GM23338 (cell line): ENCODE data around the gene CPNE4.

Experiments
- EZH2 ChIP-seq: fragments of 200-600 bp; sonication (generic); IDR thresholded peaks from one replicate; pipeline ENCODE4 v1.8.0; 2017; ENCODE audit warnings: antibody characterized with exemption, mild to moderate bottlenecking, low read depth; ENCODE audit not compliant: unreplicated experiment
- EZH2phosphoT487 ChIP-seq: fragments of 200-600 bp; sonication (generic); IDR thresholded peaks from one replicate; pipeline ENCODE4 v1.8.1; 2018; ENCODE audit warnings: antibody characterized with exemption; ENCODE audit not compliant: unreplicated experiment
- JUNB ChIP-seq: IDR thresholded peaks from one replicate; pipeline ENCODE4 v1.6.1; 2016; ENCODE audit warnings: antibody characterized with exemption; ENCODE audit not compliant: unreplicated experiment
- NANOG ChIP-seq: IDR thresholded peaks from 2 replicates; pipeline ENCODE4 v1.6.1; 2016; ENCODE audit warnings: antibody characterized with exemption, borderline replicate concordance
- POLR2AphosphoS5 ChIP-seq: IDR thresholded peaks from 2 replicates; pipeline ENCODE4 v1.6.1; 2016; ENCODE audit warnings: antibody characterized with exemption, low read depth
- ZNF331 ChIP-seq: fragments of 250-450 bp; sonication (Bioruptor Pico); IDR thresholded peaks from 2 replicates; pipeline ENCODE4 v1.5.0; 2020; ENCODE audit warnings: low read depth, mild to moderate bottlenecking, moderate library complexity
- TF ChIP-seq, protein P1 (sequence below), 2 experiments: fragments of 200-600 bp in 1 of 2; sonication (generic) in 1 of 2; conservative IDR thresholded peaks; 2 replicates each; pipeline versions ENCODE4 v1.5.1 to v1.6.1; 2016 to 2017; ENCODE audit warnings: antibody characterized with exemption in 2 of 2, low read depth in 2 of 2, mild to moderate bottlenecking in 2 of 2, moderate library complexity in 1 of 2
- TF ChIP-seq, protein P2 (sequence below): IDR thresholded peaks from one replicate; pipeline ENCODE4 v1.6.1; 2018; ENCODE audit warnings: antibody characterized with exemption; ENCODE audit not compliant: unreplicated experiment
- TF ChIP-seq, protein P3 (sequence below): IDR thresholded peaks from 2 replicates; pipeline ENCODE4 v1.6.1; 2016; ENCODE audit warnings: antibody characterized with exemption

DNA sequence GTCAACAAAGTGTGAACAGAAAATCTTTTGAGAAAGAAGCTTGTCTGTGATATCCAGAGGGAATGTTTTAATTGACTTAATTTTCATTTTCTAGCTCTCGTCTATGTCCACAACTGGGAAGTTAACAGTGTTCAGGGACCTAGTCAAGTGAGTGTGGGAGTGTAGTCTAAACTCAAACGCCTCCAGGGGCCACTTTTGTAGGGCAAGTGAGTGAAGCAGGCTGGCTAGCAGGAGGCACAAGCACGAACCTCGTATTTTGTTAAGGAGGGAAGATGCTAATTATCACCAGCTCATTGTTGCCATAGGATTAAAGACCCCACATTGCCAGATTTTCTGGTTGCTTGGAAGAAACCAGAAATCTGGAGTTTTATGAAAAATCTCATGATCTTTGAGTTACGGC, 135.8 kb downstream of the CPNE4 start:
- TF ChIP-seq EZH2 (no peak), JUNB (no peak), ZNF331 (CRISPR knock-in tag) (no peak), EZH2phosphoT487 (no peak), POLR2AphosphoS5 (no peak), NANOG (no peak)
- TF ChIP-seq, protein P1, sequence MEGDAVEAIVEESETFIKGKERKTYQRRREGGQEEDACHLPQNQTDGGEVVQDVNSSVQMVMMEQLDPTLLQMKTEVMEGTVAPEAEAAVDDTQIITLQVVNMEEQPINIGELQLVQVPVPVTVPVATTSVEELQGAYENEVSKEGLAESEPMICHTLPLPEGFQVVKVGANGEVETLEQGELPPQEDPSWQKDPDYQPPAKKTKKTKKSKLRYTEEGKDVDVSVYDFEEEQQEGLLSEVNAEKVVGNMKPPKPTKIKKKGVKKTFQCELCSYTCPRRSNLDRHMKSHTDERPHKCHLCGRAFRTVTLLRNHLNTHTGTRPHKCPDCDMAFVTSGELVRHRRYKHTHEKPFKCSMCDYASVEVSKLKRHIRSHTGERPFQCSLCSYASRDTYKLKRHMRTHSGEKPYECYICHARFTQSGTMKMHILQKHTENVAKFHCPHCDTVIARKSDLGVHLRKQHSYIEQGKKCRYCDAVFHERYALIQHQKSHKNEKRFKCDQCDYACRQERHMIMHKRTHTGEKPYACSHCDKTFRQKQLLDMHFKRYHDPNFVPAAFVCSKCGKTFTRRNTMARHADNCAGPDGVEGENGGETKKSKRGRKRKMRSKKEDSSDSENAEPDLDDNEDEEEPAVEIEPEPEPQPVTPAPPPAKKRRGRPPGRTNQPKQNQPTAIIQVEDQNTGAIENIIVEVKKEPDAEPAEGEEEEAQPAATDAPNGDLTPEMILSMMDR (conservative IDR thresholded peaks at IDR 0.05; ENCODE audit: low read depth in 2 of 2): no peak
- TF ChIP-seq, protein P2, sequence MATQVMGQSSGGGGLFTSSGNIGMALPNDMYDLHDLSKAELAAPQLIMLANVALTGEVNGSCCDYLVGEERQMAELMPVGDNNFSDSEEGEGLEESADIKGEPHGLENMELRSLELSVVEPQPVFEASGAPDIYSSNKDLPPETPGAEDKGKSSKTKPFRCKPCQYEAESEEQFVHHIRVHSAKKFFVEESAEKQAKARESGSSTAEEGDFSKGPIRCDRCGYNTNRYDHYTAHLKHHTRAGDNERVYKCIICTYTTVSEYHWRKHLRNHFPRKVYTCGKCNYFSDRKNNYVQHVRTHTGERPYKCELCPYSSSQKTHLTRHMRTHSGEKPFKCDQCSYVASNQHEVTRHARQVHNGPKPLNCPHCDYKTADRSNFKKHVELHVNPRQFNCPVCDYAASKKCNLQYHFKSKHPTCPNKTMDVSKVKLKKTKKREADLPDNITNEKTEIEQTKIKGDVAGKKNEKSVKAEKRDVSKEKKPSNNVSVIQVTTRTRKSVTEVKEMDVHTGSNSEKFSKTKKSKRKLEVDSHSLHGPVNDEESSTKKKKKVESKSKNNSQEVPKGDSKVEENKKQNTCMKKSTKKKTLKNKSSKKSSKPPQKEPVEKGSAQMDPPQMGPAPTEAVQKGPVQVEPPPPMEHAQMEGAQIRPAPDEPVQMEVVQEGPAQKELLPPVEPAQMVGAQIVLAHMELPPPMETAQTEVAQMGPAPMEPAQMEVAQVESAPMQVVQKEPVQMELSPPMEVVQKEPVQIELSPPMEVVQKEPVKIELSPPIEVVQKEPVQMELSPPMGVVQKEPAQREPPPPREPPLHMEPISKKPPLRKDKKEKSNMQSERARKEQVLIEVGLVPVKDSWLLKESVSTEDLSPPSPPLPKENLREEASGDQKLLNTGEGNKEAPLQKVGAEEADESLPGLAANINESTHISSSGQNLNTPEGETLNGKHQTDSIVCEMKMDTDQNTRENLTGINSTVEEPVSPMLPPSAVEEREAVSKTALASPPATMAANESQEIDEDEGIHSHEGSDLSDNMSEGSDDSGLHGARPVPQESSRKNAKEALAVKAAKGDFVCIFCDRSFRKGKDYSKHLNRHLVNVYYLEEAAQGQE: no peak
- TF ChIP-seq, protein P3, sequence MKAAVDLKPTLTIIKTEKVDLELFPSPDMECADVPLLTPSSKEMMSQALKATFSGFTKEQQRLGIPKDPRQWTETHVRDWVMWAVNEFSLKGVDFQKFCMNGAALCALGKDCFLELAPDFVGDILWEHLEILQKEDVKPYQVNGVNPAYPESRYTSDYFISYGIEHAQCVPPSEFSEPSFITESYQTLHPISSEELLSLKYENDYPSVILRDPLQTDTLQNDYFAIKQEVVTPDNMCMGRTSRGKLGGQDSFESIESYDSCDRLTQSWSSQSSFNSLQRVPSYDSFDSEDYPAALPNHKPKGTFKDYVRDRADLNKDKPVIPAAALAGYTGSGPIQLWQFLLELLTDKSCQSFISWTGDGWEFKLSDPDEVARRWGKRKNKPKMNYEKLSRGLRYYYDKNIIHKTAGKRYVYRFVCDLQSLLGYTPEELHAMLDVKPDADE: no peak
